ENCODE results near the gene KCND1. TPM values are rescaled to one million over a fixed set of nuclear protein-coding genes. Genes with fewer than 3 reads are reported as not detected.

The KCND1 gene
- total and polyA plus RNA-seq, 8 donors = 2.3 to 5.7 (median 4.5) TPM

- intact Hi-C loops (cut with DNase I) = no loop called here
These were observed 23.1 kb downstream of the KCND1 start for GRCh38 chrX:48948589-48948988.

GRCh38 chrX:48945517-48946348 is 25.9 kb downstream of the KCND1 start:
- Histone ChIP-seq H3K27me3 (no peaks in the 10 kb centered on the region), H3K4me3 (no peak overlapping the region), H3K27ac (no peak overlapping the region), H3K4me1 (peaks cover 0 to 8% of the 10 kb centered on the region in 2 donors), H3K36me3 (peaks cover 0 to 10% of the 10 kb centered on the region in 2 donors), H3K9me3 (no peaks in the 10 kb centered on the region)
- intact Hi-C loops (cut with DNase I) = no loop called here
- peak; percentile 64 to 66 for TF ChIP-seq CTCF (IDR thresholded peaks at IDR 0.05)
- ATAC-seq (peak; percentile 86), DNase-seq (peak; percentile 39 to 80 (median 52))

More at GRCh38 chrX:48948589-48948988, 23.1 kb downstream of the KCND1 start:
- H3K27ac ChIP-seq = no peak overlapping the region
- peaks cover 0 to 13% of the 10 kb centered on the region in 2 donors for H3K4me1 ChIP-seq
- no peaks in the 10 kb centered on the region for H3K9me3 ChIP-seq
- ATAC-seq = no peak
- no peak overlapping the region for H3K4me3 ChIP-seq
- peaks cover 0 to 5% of the 10 kb centered on the region in 2 donors for H3K36me3 ChIP-seq
- no peak for DNase-seq
- no peaks in the 10 kb centered on the region for H3K27me3 ChIP-seq
- no peak for TF ChIP-seq CTCF (IDR thresholded peaks at IDR 0.05)

- ATAC-seq (no peak), DNase-seq (no peak)
- peaks cover 0 to 4% of the 10 kb centered on the region in 2 donors for H3K36me3 ChIP-seq
- no peak overlapping the region for H3K27ac ChIP-seq
- H3K4me1 ChIP-seq = peaks cover 0 to 34% of the 10 kb centered on the region in 2 donors
- H3K9me3 ChIP-seq = no peaks in the 10 kb centered on the region
- intact Hi-C loops (cut with DNase I) = no loop called here
- H3K27me3 ChIP-seq = no peaks in the 10 kb centered on the region
- H3K4me3 ChIP-seq = no peak overlapping the region
- no peak for TF ChIP-seq CTCF (IDR thresholded peaks at IDR 0.05)
These were observed 28.7 kb downstream of the KCND1 start for GRCh38 chrX:48942895-48943294.

- Histone ChIP-seq H3K27me3 (no peaks in the 10 kb centered on the region), H3K4me3 (no peak overlapping the region), H3K9me3 (no peaks in the 10 kb centered on the region), H3K36me3 (peaks cover 0 to 4% of the 10 kb centered on the region in 2 donors), H3K27ac (peak overlapping the region in 1 of 2 donors; percentile 93), H3K4me1 (peaks cover 4 to 57% of the 10 kb centered on the region in 2 donors)
- DNase-seq (no peak), ATAC-seq (no peak)
- TF ChIP-seq CTCF (IDR thresholded peaks at IDR 0.05) = no peak
- intact Hi-C loops (cut with DNase I) = no loop called here
These were observed 31.2 kb downstream of the KCND1 start for GRCh38 chrX:48940404-48940955.

GRCh38 chrX:48939524-48940228 is 32.0 kb downstream of the KCND1 start:
- Histone ChIP-seq H3K4me3 (no peak overlapping the region), H3K36me3 (peaks cover 0 to 4% of the 10 kb centered on the region in 2 donors), H3K27me3 (no peaks in the 10 kb centered on the region), H3K27ac (peak overlapping the region in 1 of 2 donors; percentile 93), H3K4me1 (peaks cover 4 to 65% of the 10 kb centered on the region in 2 donors), H3K9me3 (no peaks in the 10 kb centered on the region)
- TF ChIP-seq CTCF (IDR thresholded peaks at IDR 0.05) = no peak
- ATAC-seq = no peak
- no peak for DNase-seq
- intact Hi-C loops (cut with DNase I) = no loop called here

Measured in left lung (tissue), 10 donors.